ENCODE measurements around the gene KIRREL3.
"Not testable (repeated sequence)": the region's sequence is repeated elsewhere in the genome, so short reads cannot be mapped to it uniquely, and the experiment has no call there.

Gene KIRREL3

DNA sequence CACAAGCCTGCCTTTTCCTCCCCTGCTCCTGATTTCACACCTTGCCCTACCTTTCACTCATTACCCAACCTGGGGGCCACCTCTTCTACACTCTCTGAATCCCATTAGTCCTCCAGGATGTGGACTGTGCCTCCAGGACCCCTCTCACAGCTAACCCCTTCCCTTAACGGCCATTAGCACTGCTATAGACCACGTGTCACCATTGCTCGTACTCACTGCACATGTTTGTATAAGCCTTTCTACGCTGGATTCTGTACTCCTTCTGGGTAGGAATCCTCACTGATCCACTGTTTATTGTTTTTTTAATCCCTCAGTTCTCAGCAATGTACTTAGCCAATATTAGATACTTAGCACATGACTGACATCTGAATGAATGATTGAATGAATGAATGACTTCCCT is 40.9 kb downstream of the KIRREL3 start:
- H3K27ac ChIP-seq (replicated peaks): no peak overlapping the region
- H3K27me3 ChIP-seq (ENCODE audit: insufficient read depth, poor library complexity, severe bottlenecking): no peaks in the 10 kb centered on the region
- no peak for TF ChIP-seq SPI1 (IDR thresholded peaks at IDR 0.05; ENCODE audit: borderline replicate concordance, low read depth)
- TF ChIP-seq, protein P1, sequence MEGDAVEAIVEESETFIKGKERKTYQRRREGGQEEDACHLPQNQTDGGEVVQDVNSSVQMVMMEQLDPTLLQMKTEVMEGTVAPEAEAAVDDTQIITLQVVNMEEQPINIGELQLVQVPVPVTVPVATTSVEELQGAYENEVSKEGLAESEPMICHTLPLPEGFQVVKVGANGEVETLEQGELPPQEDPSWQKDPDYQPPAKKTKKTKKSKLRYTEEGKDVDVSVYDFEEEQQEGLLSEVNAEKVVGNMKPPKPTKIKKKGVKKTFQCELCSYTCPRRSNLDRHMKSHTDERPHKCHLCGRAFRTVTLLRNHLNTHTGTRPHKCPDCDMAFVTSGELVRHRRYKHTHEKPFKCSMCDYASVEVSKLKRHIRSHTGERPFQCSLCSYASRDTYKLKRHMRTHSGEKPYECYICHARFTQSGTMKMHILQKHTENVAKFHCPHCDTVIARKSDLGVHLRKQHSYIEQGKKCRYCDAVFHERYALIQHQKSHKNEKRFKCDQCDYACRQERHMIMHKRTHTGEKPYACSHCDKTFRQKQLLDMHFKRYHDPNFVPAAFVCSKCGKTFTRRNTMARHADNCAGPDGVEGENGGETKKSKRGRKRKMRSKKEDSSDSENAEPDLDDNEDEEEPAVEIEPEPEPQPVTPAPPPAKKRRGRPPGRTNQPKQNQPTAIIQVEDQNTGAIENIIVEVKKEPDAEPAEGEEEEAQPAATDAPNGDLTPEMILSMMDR (IDR thresholded peaks at IDR 0.05; ENCODE audit: insufficient read depth, low read length): no peak
- no peak for TF ChIP-seq GABPA (IDR thresholded peaks at IDR 0.05; ENCODE audit: low read depth)
- no peak overlapping the region for H3K4me3 ChIP-seq (replicated peaks; ENCODE audit: insufficient read depth, low read length)
- no peak for DNase-seq (ENCODE audit: low read depth in 1 of 2, low spot score in 1 of 2)

DNA sequence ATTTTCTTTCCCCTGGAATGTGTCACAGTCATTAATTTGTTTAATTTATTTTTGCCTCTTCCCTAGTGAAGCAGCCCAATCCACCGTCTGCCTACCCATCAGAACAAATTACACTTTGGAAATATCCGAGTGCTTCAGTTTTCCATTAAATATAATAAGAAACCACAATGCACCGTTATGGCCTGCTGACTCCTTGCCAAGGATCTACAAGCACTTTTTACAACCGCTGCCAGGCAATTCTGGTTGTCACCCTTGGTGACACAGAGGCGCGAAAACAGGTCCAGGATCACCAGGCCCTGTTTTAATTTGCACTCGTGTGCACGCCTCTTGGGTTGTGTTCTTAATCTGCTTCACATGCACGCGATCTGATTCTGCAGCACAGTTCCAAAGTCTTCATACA is 43.9 kb downstream of the KIRREL3 start:
- Histone ChIP-seq H3K27ac (replicated peaks) (no peak overlapping the region), H3K4me3 (replicated peaks; ENCODE audit: insufficient read depth, low read length) (no peak overlapping the region), H3K27me3 (ENCODE audit: insufficient read depth, poor library complexity, severe bottlenecking) (peaks cover 3% of the 10 kb centered on the region)
- TF ChIP-seq, protein P1 (IDR thresholded peaks at IDR 0.05; ENCODE audit: insufficient read depth, low read length): no peak
- no peak for TF ChIP-seq SPI1 (IDR thresholded peaks at IDR 0.05; ENCODE audit: borderline replicate concordance, low read depth)
- no peak for TF ChIP-seq POLR2AphosphoS5 (IDR thresholded peaks at IDR 0.05; ENCODE audit: low read depth)
- TF ChIP-seq GABPA (IDR thresholded peaks at IDR 0.05; ENCODE audit: low read depth): no peak
- TF ChIP-seq, protein P2, sequence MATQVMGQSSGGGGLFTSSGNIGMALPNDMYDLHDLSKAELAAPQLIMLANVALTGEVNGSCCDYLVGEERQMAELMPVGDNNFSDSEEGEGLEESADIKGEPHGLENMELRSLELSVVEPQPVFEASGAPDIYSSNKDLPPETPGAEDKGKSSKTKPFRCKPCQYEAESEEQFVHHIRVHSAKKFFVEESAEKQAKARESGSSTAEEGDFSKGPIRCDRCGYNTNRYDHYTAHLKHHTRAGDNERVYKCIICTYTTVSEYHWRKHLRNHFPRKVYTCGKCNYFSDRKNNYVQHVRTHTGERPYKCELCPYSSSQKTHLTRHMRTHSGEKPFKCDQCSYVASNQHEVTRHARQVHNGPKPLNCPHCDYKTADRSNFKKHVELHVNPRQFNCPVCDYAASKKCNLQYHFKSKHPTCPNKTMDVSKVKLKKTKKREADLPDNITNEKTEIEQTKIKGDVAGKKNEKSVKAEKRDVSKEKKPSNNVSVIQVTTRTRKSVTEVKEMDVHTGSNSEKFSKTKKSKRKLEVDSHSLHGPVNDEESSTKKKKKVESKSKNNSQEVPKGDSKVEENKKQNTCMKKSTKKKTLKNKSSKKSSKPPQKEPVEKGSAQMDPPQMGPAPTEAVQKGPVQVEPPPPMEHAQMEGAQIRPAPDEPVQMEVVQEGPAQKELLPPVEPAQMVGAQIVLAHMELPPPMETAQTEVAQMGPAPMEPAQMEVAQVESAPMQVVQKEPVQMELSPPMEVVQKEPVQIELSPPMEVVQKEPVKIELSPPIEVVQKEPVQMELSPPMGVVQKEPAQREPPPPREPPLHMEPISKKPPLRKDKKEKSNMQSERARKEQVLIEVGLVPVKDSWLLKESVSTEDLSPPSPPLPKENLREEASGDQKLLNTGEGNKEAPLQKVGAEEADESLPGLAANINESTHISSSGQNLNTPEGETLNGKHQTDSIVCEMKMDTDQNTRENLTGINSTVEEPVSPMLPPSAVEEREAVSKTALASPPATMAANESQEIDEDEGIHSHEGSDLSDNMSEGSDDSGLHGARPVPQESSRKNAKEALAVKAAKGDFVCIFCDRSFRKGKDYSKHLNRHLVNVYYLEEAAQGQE (IDR thresholded peaks at IDR 0.05; ENCODE audit: insufficient replicate concordance, low read depth): no peak
- DNase-seq (ENCODE audit: low read depth in 1 of 2, low spot score in 1 of 2): no peak

DNA sequence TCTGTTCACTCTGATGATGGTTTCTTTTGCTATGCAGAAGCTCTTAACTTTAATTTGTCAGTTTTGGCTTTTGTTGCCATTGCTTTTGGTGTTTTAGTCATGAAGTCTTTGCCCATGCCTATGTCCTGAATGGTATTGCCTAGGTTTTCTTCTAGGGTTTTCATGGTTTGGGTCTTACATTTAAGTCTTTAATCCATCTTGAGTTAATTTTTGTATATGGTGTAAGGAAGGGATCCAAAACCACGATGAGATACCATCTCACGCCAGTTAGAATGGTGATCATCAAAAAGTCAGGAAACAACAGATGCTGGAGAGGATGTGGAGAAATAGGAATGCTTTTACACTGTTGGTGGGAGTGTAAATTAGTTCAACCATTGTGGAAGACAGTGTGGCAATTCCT is 48.0 kb downstream of the KIRREL3 start:
- not testable (repeated sequence) for H3K4me3 ChIP-seq (replicated peaks; ENCODE audit: insufficient read depth, low read length); H3K27ac ChIP-seq (replicated peaks); H3K27me3 ChIP-seq (ENCODE audit: insufficient read depth, poor library complexity, severe bottlenecking); DNase-seq (ENCODE audit: low read depth in 1 of 2, low spot score in 1 of 2)

DNA sequence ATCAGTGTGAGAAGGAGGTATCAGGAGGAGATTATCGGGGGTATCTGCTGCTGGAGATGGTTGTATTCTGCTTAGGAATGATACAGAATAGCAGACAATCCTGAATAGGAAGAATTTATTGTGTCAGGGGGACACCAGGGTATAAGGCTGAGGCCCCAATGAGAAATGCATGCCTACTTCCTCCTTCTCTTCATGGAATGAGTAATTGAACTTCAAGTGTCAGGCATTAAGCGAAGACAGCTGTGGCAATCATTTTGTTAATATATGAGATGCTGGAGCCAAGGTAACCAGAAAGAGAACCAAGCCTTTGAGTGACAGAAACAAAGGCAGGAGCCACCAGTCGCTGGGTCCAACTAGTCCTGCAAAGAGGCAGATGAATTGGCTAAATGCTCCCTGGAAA is 49.1 kb downstream of the KIRREL3 start:
- H3K27me3 ChIP-seq (ENCODE audit: insufficient read depth, poor library complexity, severe bottlenecking): peaks cover 5% of the 10 kb centered on the region
- H3K4me3 ChIP-seq (replicated peaks; ENCODE audit: insufficient read depth, low read length): no peak overlapping the region
- no peak for DNase-seq (ENCODE audit: low read depth in 1 of 2, low spot score in 1 of 2)
- H3K27ac ChIP-seq (replicated peaks): no peak overlapping the region
- TF ChIP-seq GABPA (IDR thresholded peaks at IDR 0.05; ENCODE audit: low read depth): no peak
- TF ChIP-seq, protein P2 (IDR thresholded peaks at IDR 0.05; ENCODE audit: insufficient replicate concordance, low read depth): no peak
- no peak for TF ChIP-seq POLR2AphosphoS5 (IDR thresholded peaks at IDR 0.05; ENCODE audit: low read depth)
- TF ChIP-seq, protein P1 (IDR thresholded peaks at IDR 0.05; ENCODE audit: insufficient read depth, low read length): no peak
- TF ChIP-seq SPI1 (IDR thresholded peaks at IDR 0.05; ENCODE audit: borderline replicate concordance, low read depth): no peak

Measured in HL-60 (cell line).